Measurements from ENCODE around the gene ANO2. TPM values are rescaled to one million over a fixed set of nuclear protein-coding genes. Genes with fewer than 3 reads are reported as not detected.
A peak's percentile ranks its signal among the peaks of the same experiment; 100 is the strongest.

ANO2 gene
- total RNA-seq, 1 donor from 2014 or later = 8.7 TPM

GRCh38 chr12:5733916-5734315, 211.1 kb downstream of the ANO2 start:
- no peak for DNase-seq (ENCODE audit: low spot score)

GRCh38 chr12:5733136-5733755, 211.8 kb downstream of the ANO2 start:
- DNase-seq (ENCODE audit: low spot score) = no peak

- DNase-seq (ENCODE audit: low spot score) = no peak
Measured at GRCh38 chr12:5730962-5731361, 214.1 kb downstream of the ANO2 start.

- DNase-seq (ENCODE audit: low spot score) = no peak
Measured at GRCh38 chr12:5723711-5724252, 221.3 kb downstream of the ANO2 start.

GRCh38 chr12:5723071-5723470, 222.0 kb downstream of the ANO2 start:
- no peak for DNase-seq (ENCODE audit: low spot score)

- DNase-seq (ENCODE audit: low spot score) = peak; percentile 32
Measured at GRCh38 chr12:5720381-5721005, 224.6 kb downstream of the ANO2 start.

- no peak for DNase-seq (ENCODE audit: low spot score)
Measured at GRCh38 chr12:5718680-5719079, 226.4 kb downstream of the ANO2 start.

GRCh38 chr12:5718073-5718472, 227.0 kb downstream of the ANO2 start:
- DNase-seq (ENCODE audit: low spot score) = no peak

GRCh38 chr12:5716976-5717375, 228.1 kb downstream of the ANO2 start:
- DNase-seq (ENCODE audit: low spot score) = peak; percentile 64

- peak; percentile 44 for DNase-seq (ENCODE audit: low spot score)
Measured at GRCh38 chr12:5716201-5716600, 228.9 kb downstream of the ANO2 start.

- DNase-seq (ENCODE audit: low spot score) = no peak
Measured at GRCh38 chr12:5715021-5715420, 230.0 kb downstream of the ANO2 start.

- no peak for DNase-seq (ENCODE audit: low spot score)
Measured at GRCh38 chr12:5713599-5714081, 231.4 kb downstream of the ANO2 start.

GRCh38 chr12:5710260-5710878, 234.7 kb downstream of the ANO2 start:
- DNase-seq (ENCODE audit: low spot score) = no peak

- DNase-seq (ENCODE audit: low spot score) = no peak
Measured at GRCh38 chr12:5708371-5708770, 236.7 kb downstream of the ANO2 start.

- no peak for DNase-seq (ENCODE audit: low spot score)
Measured at GRCh38 chr12:5706247-5706646, 238.8 kb downstream of the ANO2 start.

GRCh38 chr12:5705791-5706190, 239.3 kb downstream of the ANO2 start:
- no peak for DNase-seq (ENCODE audit: low spot score)

GRCh38 chr12:5694759-5695409, 250.2 kb downstream of the ANO2 start:
- peak; percentile 73 for DNase-seq (ENCODE audit: low spot score)

GRCh38 chr12:5692850-5693249, 252.2 kb downstream of the ANO2 start:
- DNase-seq (ENCODE audit: low spot score) = no peak

GRCh38 chr12:5691943-5692342, 253.1 kb downstream of the ANO2 start:
- DNase-seq (ENCODE audit: low spot score) = peak; percentile 89

- DNase-seq (ENCODE audit: low spot score) = no peak
Measured at GRCh38 chr12:5690240-5690639, 254.8 kb downstream of the ANO2 start.

- DNase-seq (ENCODE audit: low spot score) = peak; percentile 51
Measured at GRCh38 chr12:5689773-5690172, 255.3 kb downstream of the ANO2 start.

GRCh38 chr12:5688226-5688625, 256.8 kb downstream of the ANO2 start:
- DNase-seq (ENCODE audit: low spot score) = no peak

All from umbilical cord (tissue), 2 donors.